NCI-H510A treated with DMSO at 0.1 percent for 48 hours (cell line): Measurements from ENCODE around the gene CEL.
"Not testable (repeated sequence)": the region's sequence is repeated elsewhere in the genome, so short reads cannot be mapped to it uniquely, and the experiment has no call there.

Source experiments
- DNase-seq: peaks from one replicate; lab custom pipeline; 2025; lab: John Stamatoyannopoulos, UW

CEL gene

GRCh38 chr9:133061764-133062145, at the start of gene CEL:
Gene CEL, plus strand, starts transcription at chr9:133061981. Its CDS starts 22 bp downstream, at chr9:133062003.
- DNase-seq: peak; percentile 94

- no peak for DNase-seq
Observed at GRCh38 chr9:133014696-133015095, 47.1 kb upstream of the CEL start.

GRCh38 chr9:133023117-133023890, 38.5 kb upstream of the CEL start:
- no peak for DNase-seq

GRCh38 chr9:133026426-133026825, 35.4 kb upstream of the CEL start:
- no peak for DNase-seq

- no peak for DNase-seq
Observed at GRCh38 chr9:133027134-133027533, 34.6 kb upstream of the CEL start.

- no peak for DNase-seq
Observed at GRCh38 chr9:133028221-133028620, 33.6 kb upstream of the CEL start.

- no peak for DNase-seq
Observed at GRCh38 chr9:133029994-133030316, 31.8 kb upstream of the CEL start.

- peak; percentile 99 for DNase-seq
Observed at GRCh38 chr9:133030317-133031129, 31.3 kb upstream of the CEL start, which contains the start of gene GTF3C5. Gene GTF3C5, plus strand, starts transcription at chr9:133030997. Its CDS starts 15 bp downstream, at chr9:133031012.

GRCh38 chr9:133031130-133031422, 30.7 kb upstream of the CEL start:
- DNase-seq: no peak

- DNase-seq: no peak
Observed at GRCh38 chr9:133031496-133031911, 30.3 kb upstream of the CEL start.

- no peak for DNase-seq
Observed at GRCh38 chr9:133032171-133032570, 29.6 kb upstream of the CEL start.

- no peak for DNase-seq
Observed at GRCh38 chr9:133035669-133036068, 26.1 kb upstream of the CEL start.

- DNase-seq: no peak
Observed at GRCh38 chr9:133037775-133038515, 23.8 kb upstream of the CEL start.

- DNase-seq: not testable (repeated sequence)
Observed at GRCh38 chr9:133040892-133041479, 20.8 kb upstream of the CEL start.

GRCh38 chr9:133041958-133042357, 19.8 kb upstream of the CEL start:
- DNase-seq: no peak

GRCh38 chr9:133042676-133043075, 19.1 kb upstream of the CEL start:
- no peak for DNase-seq

GRCh38 chr9:133043449-133044035, 18.2 kb upstream of the CEL start:
- no peak for DNase-seq

- no peak for DNase-seq
Observed at GRCh38 chr9:133044125-133044524, 17.7 kb upstream of the CEL start.

- DNase-seq: no peak
Observed at GRCh38 chr9:133044661-133045060, 17.1 kb upstream of the CEL start.

- no peak for DNase-seq
Observed at GRCh38 chr9:133045132-133045531, 16.6 kb upstream of the CEL start.

- no peak for DNase-seq
Observed at GRCh38 chr9:133046196-133046899, 15.4 kb upstream of the CEL start.
